Neural cell (in vitro differentiated cells): ENCODE data around the gene COMP.

ENCODE experiments used
- EP300 ChIP-seq: fragments of 450-650 bp; conservative IDR thresholded peaks from 2 replicates; pipeline ENCODE4 v1.6.1; 2014; ENCODE audit warnings: antibody characterized with exemption, mild to moderate bottlenecking, moderate library complexity; ENCODE audit not compliant: poor library complexity, severe bottlenecking
- EZH2 ChIP-seq: fragments of 200-600, 300-800 bp; shearing (Covaris generic), sonication (generic); IDR thresholded peaks from 2 replicates; pipeline ENCODE4 v1.6.1; 2014; ENCODE audit warnings: antibody characterized with exemption, low read length, borderline replicate concordance, mild to moderate bottlenecking; ENCODE audit not compliant: insufficient read depth, poor library complexity, severe bottlenecking
- MXI1 ChIP-seq: fragments of 450-650 bp; conservative IDR thresholded peaks from 2 replicates; pipeline ENCODE4 v1.6.1; 2014; ENCODE audit warnings: antibody characterized with exemption, mild to moderate bottlenecking; ENCODE audit not compliant: poor library complexity, severe bottlenecking
- RAD21 ChIP-seq: fragments of 450-650 bp; conservative IDR thresholded peaks from 2 replicates; pipeline ENCODE4 v1.6.1; 2014; ENCODE audit warnings: antibody characterized with exemption, mild to moderate bottlenecking, moderate library complexity
- SMC3 ChIP-seq: fragments of 450-650 bp; conservative IDR thresholded peaks from 2 replicates; pipeline ENCODE4 v1.6.1; 2014; ENCODE audit warnings: antibody characterized with exemption, mild to moderate bottlenecking, moderate library complexity; ENCODE audit not compliant: poor library complexity
- TF ChIP-seq, protein P1 (sequence below): fragments of 450-650 bp; IDR thresholded peaks from 2 replicates; pipeline ENCODE4 v1.5.1; 2014; ENCODE audit warnings: antibody characterized with exemption, mild to moderate bottlenecking, moderate library complexity; ENCODE audit not compliant: poor library complexity, severe bottlenecking

- TF ChIP-seq MXI1 (no peak), EP300 (no peak), EZH2 (peak; percentile 24), SMC3 (no peak), RAD21 (no peak)
- TF ChIP-seq, protein P1, sequence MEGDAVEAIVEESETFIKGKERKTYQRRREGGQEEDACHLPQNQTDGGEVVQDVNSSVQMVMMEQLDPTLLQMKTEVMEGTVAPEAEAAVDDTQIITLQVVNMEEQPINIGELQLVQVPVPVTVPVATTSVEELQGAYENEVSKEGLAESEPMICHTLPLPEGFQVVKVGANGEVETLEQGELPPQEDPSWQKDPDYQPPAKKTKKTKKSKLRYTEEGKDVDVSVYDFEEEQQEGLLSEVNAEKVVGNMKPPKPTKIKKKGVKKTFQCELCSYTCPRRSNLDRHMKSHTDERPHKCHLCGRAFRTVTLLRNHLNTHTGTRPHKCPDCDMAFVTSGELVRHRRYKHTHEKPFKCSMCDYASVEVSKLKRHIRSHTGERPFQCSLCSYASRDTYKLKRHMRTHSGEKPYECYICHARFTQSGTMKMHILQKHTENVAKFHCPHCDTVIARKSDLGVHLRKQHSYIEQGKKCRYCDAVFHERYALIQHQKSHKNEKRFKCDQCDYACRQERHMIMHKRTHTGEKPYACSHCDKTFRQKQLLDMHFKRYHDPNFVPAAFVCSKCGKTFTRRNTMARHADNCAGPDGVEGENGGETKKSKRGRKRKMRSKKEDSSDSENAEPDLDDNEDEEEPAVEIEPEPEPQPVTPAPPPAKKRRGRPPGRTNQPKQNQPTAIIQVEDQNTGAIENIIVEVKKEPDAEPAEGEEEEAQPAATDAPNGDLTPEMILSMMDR: no peak
Measured at GRCh38 chr19:18788529-18789421, 2.3 kb downstream of the COMP start.
